Measurements from ENCODE around the gene FBXL16.
A peak's percentile ranks its signal among the peaks of the same experiment; 100 is the strongest.

FBXL16 gene

GRCh38 chr16:729768-730665, 24.4 kb upstream of the FBXL16 start:
- no peak for DNase-seq (ENCODE audit: low spot score)
- no peak for TF ChIP-seq CTCF (IDR thresholded peaks at IDR 0.05; ENCODE audit: extremely low read depth, insufficient read depth, missing control alignments)
- in situ Hi-C loops (cut with MboI; ENCODE audit: low pct_unique_long_range_greater_than_20kb, low sequenced_read_pairs, unreplicated experiment) = no loop called here

- DNase-seq (ENCODE audit: low spot score) = no peak
- in situ Hi-C loops (cut with MboI; ENCODE audit: low pct_unique_long_range_greater_than_20kb, low sequenced_read_pairs, unreplicated experiment) = no loop called here
- no peak for TF ChIP-seq CTCF (IDR thresholded peaks at IDR 0.05; ENCODE audit: extremely low read depth, insufficient read depth, missing control alignments)
Measured at GRCh38 chr16:728890-729744, 23.5 kb upstream of the FBXL16 start.

GRCh38 chr16:728131-728889, 22.7 kb upstream of the FBXL16 start:
- TF ChIP-seq CTCF (IDR thresholded peaks at IDR 0.05; ENCODE audit: extremely low read depth, insufficient read depth, missing control alignments) = no peak
- DNase-seq (ENCODE audit: low spot score) = peak; percentile 89

GRCh38 chr16:727291-727977, 21.8 kb upstream of the FBXL16 start:
- in situ Hi-C loops (cut with MboI; ENCODE audit: low pct_unique_long_range_greater_than_20kb, low sequenced_read_pairs, unreplicated experiment) = no loop called here
- DNase-seq (ENCODE audit: low spot score) = peak; percentile 73
- no peak for TF ChIP-seq CTCF (IDR thresholded peaks at IDR 0.05; ENCODE audit: extremely low read depth, insufficient read depth, missing control alignments)

More at GRCh38 chr16:728131-728889, 22.7 kb upstream of the FBXL16 start:
- in situ Hi-C loops (cut with MboI; ENCODE audit: low pct_unique_long_range_greater_than_20kb, low sequenced_read_pairs, unreplicated experiment) = no loop called here

- in situ Hi-C loops (cut with MboI; ENCODE audit: low pct_unique_long_range_greater_than_20kb, low sequenced_read_pairs, unreplicated experiment) = no loop called here
- peak; percentile 90 for DNase-seq (ENCODE audit: low spot score)
- TF ChIP-seq CTCF (IDR thresholded peaks at IDR 0.05; ENCODE audit: extremely low read depth, insufficient read depth, missing control alignments) = peak; percentile 1
Measured at GRCh38 chr16:726438-727290, 21.1 kb upstream of the FBXL16 start, which contains the start of the genes CCDC78 and HAGHL. CCDC78 (minus strand) TSS chr16:726443; CDS start chr16:726367, 76 bp downstream. HAGHL (plus strand) TSS chr16:727106; CDS start chr16:727510, 404 bp downstream.

Measured in GM13977 (cell line).